IMR-90 (cell line): Measurements from ENCODE around the gene MDM2.

ENCODE experiments used
- BHLHE40 ChIP-seq: fragments of 150-350 bp; IDR thresholded peaks from 2 replicates; pipeline ENCODE4 v1.6.1; 2016; ENCODE audit warnings: mild to moderate bottlenecking, low read depth, low read length
- CTCF ChIP-seq: conservative IDR thresholded peaks from 2 replicates; pipeline ENCODE4 v1.5.1; 2012; ENCODE audit warnings: mild to moderate bottlenecking, low read depth, low read length, improper control_type of control experiment
- FOS ChIP-seq: fragments of 150-350 bp; IDR thresholded peaks from 2 replicates; pipeline ENCODE4 v1.6.1; 2016; ENCODE audit warnings: low read depth, low read length
- POLR2A ChIP-seq: IDR thresholded peaks from 2 replicates; pipeline ENCODE4 v1.6.1; 2012; ENCODE audit warnings: mild to moderate bottlenecking, low read depth, low read length
- RAD21 ChIP-seq: IDR thresholded peaks from 2 replicates; pipeline ENCODE4 v1.6.1; 2012; ENCODE audit warnings: low read length, improper control_type of control experiment
- RCOR1 ChIP-seq: IDR thresholded peaks from 2 replicates; pipeline ENCODE4 v1.6.1; 2012; ENCODE audit warnings: mild to moderate bottlenecking, low read length, improper control_type of control experiment; ENCODE audit not compliant: insufficient replicate concordance
- RFX5 ChIP-seq: IDR thresholded peaks from 2 replicates; pipeline ENCODE4 v1.8.0; 2012; ENCODE audit warnings: low read depth, mild to moderate bottlenecking, low read length, moderate library complexity
- SMC3 ChIP-seq: fragments of 150-350 bp; IDR thresholded peaks from 2 replicates; pipeline ENCODE4 v1.6.1; 2016; ENCODE audit warnings: low read depth, mild to moderate bottlenecking, antibody characterized with exemption, low read length, moderate library complexity

- no peak for TF ChIP-seq CTCF
- no peak for TF ChIP-seq POLR2A
- no peak for TF ChIP-seq RCOR1
- TF ChIP-seq BHLHE40: no peak
- TF ChIP-seq RFX5: no peak
- TF ChIP-seq SMC3: no peak
- TF ChIP-seq FOS: no peak
- TF ChIP-seq RAD21: no peak
Measured at GRCh38 chr12:68821357-68822188, 13.6 kb downstream of the MDM2 start.
